HepG2 (cell line): ENCODE results near the gene PRICKLE2. TPM values are rescaled to one million over a fixed set of nuclear protein-coding genes. Genes with fewer than 3 reads are reported as not detected.

ENCODE experiments used
- ATAC-seq: fragments of 200-7000 bp; cut with Tn5 transposase; 3 replicates; pipeline ENCODE4 v1.9.1; 2020; ENCODE audit warnings: mild to moderate bottlenecking, moderate library complexity
- BruUV-seq: library from RNA; stranded (reverse); fragments of 400-500 nt; replicated peaks from 2 replicates; lab custom pipeline; 2021; lab: Mats Ljungman, UMichigan
- CTCF ChIA-PET: fragments of 300-600 bp; formaldehyde crosslinking; extraction: SDS; loops from one replicate; lab custom pipeline; 2021; ENCODE audit warnings: low total read pairs, inconsistent platforms, low intra/inter-chr PET ratio; lab: Yijun Ruan, JAX
- POLR2A ChIA-PET: fragments of 350-600 bp; sonication (Branson Sonifier 250); formaldehyde crosslinking; loops from one replicate; lab custom pipeline; 2020; ENCODE audit warnings: antibody characterized with exemption, inconsistent platforms; lab: Yijun Ruan, JAX
- DNase-seq: peaks from one replicate; pipeline ENCODE4 v3.0.0-alpha.2; 2015; ENCODE audit warnings: low spot score
- FAIRE-seq: peaks from 3 replicates; lab custom pipeline; 2011; peaks lifted over from hg19 to GRCh38; lab: Jason Lieb, UNC
- H2AFZ ChIP-seq: one replicate; pipeline ENCODE4 v1.6.1; 2011; ENCODE audit warnings: low read length, inconsistent platforms
- H3K27ac ChIP-seq: fragments of 300-600 bp; 3 replicates; pipeline ENCODE4 v1.8.0; 2011; ENCODE audit warnings: mixed run types, mild to moderate bottlenecking, mixed read lengths, low read length, inconsistent platforms; ENCODE audit not compliant: insufficient read depth; ENCODE audit errors: extremely low read length
- H3K27me3 ChIP-seq, 2 experiments: fragments of 200-600 bp in 1 of 2; 2 replicates in 1 of 2; 3 replicates in 1 of 2; pipeline versions ENCODE4 v1.6.0 to v1.8.0; 2011; ENCODE audit warnings: low read length in 2 of 2, mild to moderate bottlenecking in 2 of 2, moderate library complexity in 2 of 2, inconsistent platforms in 1 of 2; ENCODE audit not compliant: insufficient read depth in 2 of 2, control insufficient read depth in 1 of 2
- H3K36me3 ChIP-seq, 2 experiments: fragments of 200-600 bp in 1 of 2; replicated peaks in 1 of 2; 2 replicates in 1 of 2; 3 replicates in 1 of 2; pipeline versions ENCODE4 v1.5.1 to v1.8.0; 2011; ENCODE audit warnings: low read length in 2 of 2, inconsistent platforms in 1 of 2; ENCODE audit not compliant: insufficient read depth in 2 of 2, control insufficient read depth in 1 of 2
- H3K4me1 ChIP-seq: 2 replicates; pipeline ENCODE4 v1.5.1; 2012; ENCODE audit warnings: low read length, inconsistent platforms; ENCODE audit not compliant: insufficient read depth
- H3K4me2 ChIP-seq: 2 replicates; pipeline ENCODE4 v1.6.0; 2011; ENCODE audit warnings: low read depth, low read length, inconsistent platforms
- H3K4me3 ChIP-seq, 3 experiments: fragments of 200-600 bp in 1 of 3; sonication (generic), shearing (Covaris generic) in 1 of 3; replicated peaks in 1 of 3; 2 replicates each; pipeline ENCODE4 v1.5.1; 2011 to 2016; ENCODE audit warnings: low read length in 3 of 3, inconsistent platforms in 2 of 3, low read depth in 2 of 3, mild to moderate bottlenecking in 2 of 3, control low read depth in 1 of 3, mixed read lengths in 1 of 3; ENCODE audit not compliant: insufficient read depth in 1 of 3
- H3K79me2 ChIP-seq: one replicate; pipeline ENCODE4 v1.6.1; 2011; ENCODE audit warnings: low read length, inconsistent platforms; ENCODE audit not compliant: insufficient read depth
- H3K9ac ChIP-seq: 2 replicates; pipeline ENCODE4 v1.6.0; 2011; ENCODE audit warnings: mild to moderate bottlenecking, low read depth, low read length, inconsistent platforms; ENCODE audit not compliant: insufficient read depth
- H3K9me3 ChIP-seq: 2 replicates; pipeline ENCODE4 v1.5.1; 2012; ENCODE audit warnings: mild to moderate bottlenecking, low read length
- H4K20me1 ChIP-seq: 2 replicates; pipeline ENCODE4 v1.6.0; 2011; ENCODE audit warnings: inconsistent platforms, mild to moderate bottlenecking, low read length, moderate library complexity; ENCODE audit not compliant: insufficient read depth
- ARNTL ChIP-seq: sonication (generic); formaldehyde crosslinking; IDR thresholded peaks from 2 replicates; pipeline ENCODE4 v1.4.0; 2020; ENCODE audit warnings: mild to moderate bottlenecking, missing genetic modification reagents
- GLMP ChIP-seq: sonication (generic); formaldehyde crosslinking; IDR thresholded peaks from 2 replicates; pipeline ENCODE4 v1.9.0; 2021; ENCODE audit warnings: missing genetic modification reagents, mild to moderate bottlenecking, borderline replicate concordance
- GTF2F1 ChIP-seq: fragments of 150-350 bp; IDR thresholded peaks from 2 replicates; pipeline ENCODE4 v1.6.1; 2014; ENCODE audit warnings: low read length
- IRX3 ChIP-seq: sonication (generic); formaldehyde crosslinking; IDR thresholded peaks from 2 replicates; pipeline ENCODE4 v1.8.1; 2023; ENCODE audit warnings: mild to moderate bottlenecking, low read depth, missing genetic modification reagents, borderline replicate concordance
- MAFG ChIP-seq: sonication (generic); formaldehyde crosslinking; IDR thresholded peaks from 2 replicates; pipeline ENCODE4 v1.5.1; 2020; ENCODE audit warnings: mild to moderate bottlenecking, missing genetic modification reagents
- MYNN ChIP-seq: sonication (generic); formaldehyde crosslinking; IDR thresholded peaks from 2 replicates; pipeline ENCODE4 v1.4.0; 2020; ENCODE audit warnings: mild to moderate bottlenecking, low read depth, missing genetic modification reagents
- NFKBIZ ChIP-seq: IDR thresholded peaks from 2 replicates; pipeline ENCODE4 v1.6.1; 2018; ENCODE audit warnings: missing genetic modification reagents, missing compliant biosample characterization
- SCMH1 ChIP-seq: sonication (generic); formaldehyde crosslinking; IDR thresholded peaks from 2 replicates; pipeline ENCODE4 v1.9.0; 2021; ENCODE audit warnings: missing genetic modification reagents, mild to moderate bottlenecking, borderline replicate concordance
- ZNF281 ChIP-seq: sonication (generic); formaldehyde crosslinking; IDR thresholded peaks from 2 replicates; pipeline ENCODE4 v1.4.0; 2020; ENCODE audit warnings: missing genetic modification reagents, borderline replicate concordance
- ZNF878 ChIP-seq: sonication (generic); formaldehyde crosslinking; IDR thresholded peaks from 2 replicates; pipeline ENCODE4 v1.8.1; 2023; ENCODE audit warnings: mild to moderate bottlenecking, missing genetic modification reagents, moderate library complexity
- WGBS: methylation state at CpG from one replicate; pipeline ENCODE4 v1.1.6; 2017; ENCODE audit warnings: low lambda C conversion rate; 5-methylcytosine and 5-hydroxymethylcytosine counted together
- in situ Hi-C: cut with HindIII; loops from 2 replicates; pipeline ENCODE4 v1.10.0; 2017; ENCODE audit warnings: low pct_unique_long_range_greater_than_20kb; ENCODE audit not compliant: extremely low pct_ligation_motif_present
- intact Hi-C: fragments of 100-400 bp; cut with micrococcal nuclease; formaldehyde crosslinking; loops from one replicate; pipeline ENCODE4 v1.10.0; 2022; ENCODE audit not compliant: unreplicated experiment
- polyA plus RNA-seq, 8 experiments: library from polyadenylated mRNA; depleted of rRNA in 3 of 8; stranded (reverse) in 7 of 8; unstranded in 1 of 8; fragments of >200 nt; fragmentation: Illumina TruSeq in 4 of 8; extraction: Trizol in 4 of 8; gene quantifications; 2 replicates each; pipeline versions ENCODE4 v1.2.1 to v1.2.3, GENCODE V29; 2011 to 2016; ENCODE audit warnings: low read depth in 4 of 8, missing spikeins in 1 of 8, mixed read lengths in 1 of 8; ENCODE audit not compliant: insufficient read depth in 1 of 8
- total RNA-seq, 5 experiments: library from RNA; depleted of rRNA; stranded (reverse); fragments of >200 nt; fragmentation: Illumina TruSeq; extraction: Trizol; gene quantifications; 2 replicates each; pipeline ENCODE4 v1.2.3, GENCODE V29; 2016; ENCODE audit warnings: low read depth in 1 of 5
- TF ChIP-seq, protein P1 (sequence below): sonication (generic); formaldehyde crosslinking; IDR thresholded peaks from 2 replicates; pipeline ENCODE4 v1.4.0; 2020; ENCODE audit warnings: missing genetic modification reagents, borderline replicate concordance
- TF ChIP-seq, protein P2 (sequence below): sonication (generic); formaldehyde crosslinking; IDR thresholded peaks from 2 replicates; pipeline ENCODE4 v1.5.0; 2020; ENCODE audit warnings: missing genetic modification reagents

The PRICKLE2 gene
- total and polyA plus RNA-seq, 2 of the 13 experiments (the other 11 are each of a cell fraction or from before 2014, with no cell fraction given): 0.01 to 0.07 TPM

- no peak for TF ChIP-seq ZNF878 (CRISPR knock-in tag)
- TF ChIP-seq, protein P1, sequence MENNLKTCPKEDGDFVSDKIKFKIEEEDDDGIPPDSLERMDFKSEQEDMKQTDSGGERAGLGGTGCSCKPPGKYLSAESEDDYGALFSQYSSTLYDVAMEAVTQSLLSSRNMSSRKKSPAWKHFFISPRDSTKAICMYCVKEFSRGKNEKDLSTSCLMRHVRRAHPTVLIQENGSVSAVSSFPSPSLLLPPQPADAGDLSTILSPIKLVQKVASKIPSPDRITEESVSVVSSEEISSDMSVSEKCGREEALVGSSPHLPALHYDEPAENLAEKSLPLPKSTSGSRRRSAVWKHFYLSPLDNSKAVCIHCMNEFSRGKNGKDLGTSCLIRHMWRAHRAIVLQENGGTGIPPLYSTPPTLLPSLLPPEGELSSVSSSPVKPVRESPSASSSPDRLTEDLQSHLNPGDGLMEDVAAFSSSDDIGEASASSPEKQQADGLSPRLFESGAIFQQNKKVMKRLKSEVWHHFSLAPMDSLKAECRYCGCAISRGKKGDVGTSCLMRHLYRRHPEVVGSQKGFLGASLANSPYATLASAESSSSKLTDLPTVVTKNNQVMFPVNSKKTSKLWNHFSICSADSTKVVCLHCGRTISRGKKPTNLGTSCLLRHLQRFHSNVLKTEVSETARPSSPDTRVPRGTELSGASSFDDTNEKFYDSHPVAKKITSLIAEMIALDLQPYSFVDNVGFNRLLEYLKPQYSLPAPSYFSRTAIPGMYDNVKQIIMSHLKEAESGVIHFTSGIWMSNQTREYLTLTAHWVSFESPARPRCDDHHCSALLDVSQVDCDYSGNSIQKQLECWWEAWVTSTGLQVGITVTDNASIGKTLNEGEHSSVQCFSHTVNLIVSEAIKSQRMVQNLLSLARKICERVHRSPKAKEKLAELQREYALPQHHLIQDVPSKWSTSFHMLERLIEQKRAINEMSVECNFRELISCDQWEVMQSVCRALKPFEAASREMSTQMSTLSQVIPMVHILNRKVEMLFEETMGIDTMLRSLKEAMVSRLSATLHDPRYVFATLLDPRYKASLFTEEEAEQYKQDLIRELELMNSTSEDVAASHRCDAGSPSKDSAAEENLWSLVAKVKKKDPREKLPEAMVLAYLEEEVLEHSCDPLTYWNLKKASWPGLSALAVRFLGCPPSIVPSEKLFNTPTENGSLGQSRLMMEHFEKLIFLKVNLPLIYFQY (CRISPR knock-in tag): no peak
- no peak for TF ChIP-seq SCMH1
- no peak for TF ChIP-seq NFKBIZ (CRISPR knock-in tag)
Observed at GRCh38 chr3:64078966-64079365, 146.3 kb downstream of the PRICKLE2 start (continued).

- no peak overlapping the region for H3K27ac ChIP-seq
- ChIA-PET POLR2A (no interaction called here), CTCF (no interaction called here)
- no peaks in the 10 kb centered on the region; a peak in 1 of 5 replicates for H3K27me3 ChIP-seq
- no peaks in the 10 kb centered on the region for H3K36me3 ChIP-seq
- H3K4me3 ChIP-seq: no peak overlapping the region
- no peaks in the 10 kb centered on the region for H3K9me3 ChIP-seq
- no peak overlapping the region for H3K9ac ChIP-seq
- H4K20me1 ChIP-seq: no peaks in the 10 kb centered on the region
- H3K4me1 ChIP-seq: no peaks in the 10 kb centered on the region
- no peak overlapping the region for H3K4me2 ChIP-seq
- no peak overlapping the region for H2AFZ ChIP-seq
- 16% methylated on average over 6 of the region's 6 CpGs for WGBS
- DNase-seq: no peak
- no peak for ATAC-seq
- FAIRE-seq: no peak
- H3K79me2 ChIP-seq: no peaks in the 10 kb centered on the region
- in situ Hi-C loops: no loop called here
- no TSS peak for BruUV-seq
- intact Hi-C loops: no loop called here
- TF ChIP-seq MYNN (CRISPR knock-in tag) (no peak), IRX3 (CRISPR knock-in tag) (no peak), ARNTL (no peak), GLMP (CRISPR knock-in tag) (no peak), MAFG (no peak), GTF2F1 (no peak), ZNF281 (CRISPR knock-in tag) (no peak), ZNF878 (CRISPR knock-in tag) (no peak)
- TF ChIP-seq, protein P2, sequence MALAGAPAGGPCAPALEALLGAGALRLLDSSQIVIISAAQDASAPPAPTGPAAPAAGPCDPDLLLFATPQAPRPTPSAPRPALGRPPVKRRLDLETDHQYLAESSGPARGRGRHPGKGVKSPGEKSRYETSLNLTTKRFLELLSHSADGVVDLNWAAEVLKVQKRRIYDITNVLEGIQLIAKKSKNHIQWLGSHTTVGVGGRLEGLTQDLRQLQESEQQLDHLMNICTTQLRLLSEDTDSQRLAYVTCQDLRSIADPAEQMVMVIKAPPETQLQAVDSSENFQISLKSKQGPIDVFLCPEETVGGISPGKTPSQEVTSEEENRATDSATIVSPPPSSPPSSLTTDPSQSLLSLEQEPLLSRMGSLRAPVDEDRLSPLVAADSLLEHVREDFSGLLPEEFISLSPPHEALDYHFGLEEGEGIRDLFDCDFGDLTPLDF (CRISPR knock-in tag): no peak
Observed at GRCh38 chr3:64074895-64075679, 150.2 kb downstream of the PRICKLE2 start.
